ENCODE data around the gene REC114. TPM values are rescaled to one million over a fixed set of nuclear protein-coding genes. Genes with fewer than 3 reads are reported as not detected.
A peak's percentile ranks its signal among the peaks of the same experiment; 100 is the strongest.

Gene REC114
- total and polyA plus RNA-seq, 12 donors = 0.40 TPM; not detected in 11

DNA sequence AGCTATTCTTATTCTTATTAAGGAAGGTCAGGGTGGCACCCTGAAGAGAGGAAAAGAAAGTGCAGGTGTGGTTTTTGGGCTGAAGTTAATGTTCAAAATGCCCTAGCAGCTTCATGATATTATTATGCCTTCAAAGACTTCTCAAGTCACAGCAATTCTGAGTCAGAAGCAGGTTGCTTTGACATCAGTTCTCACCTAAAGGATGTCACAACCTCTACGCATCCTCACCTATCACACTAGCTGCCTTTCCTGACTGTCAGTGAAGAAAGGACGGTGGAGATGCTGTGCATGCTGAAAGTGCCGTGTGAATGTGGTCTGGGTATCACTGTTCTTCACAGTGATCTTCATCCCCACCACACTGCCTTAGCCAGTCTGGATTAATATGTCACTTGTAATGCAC lies 140.6 kb downstream of the REC114 start:
- TF ChIP-seq, protein P1, sequence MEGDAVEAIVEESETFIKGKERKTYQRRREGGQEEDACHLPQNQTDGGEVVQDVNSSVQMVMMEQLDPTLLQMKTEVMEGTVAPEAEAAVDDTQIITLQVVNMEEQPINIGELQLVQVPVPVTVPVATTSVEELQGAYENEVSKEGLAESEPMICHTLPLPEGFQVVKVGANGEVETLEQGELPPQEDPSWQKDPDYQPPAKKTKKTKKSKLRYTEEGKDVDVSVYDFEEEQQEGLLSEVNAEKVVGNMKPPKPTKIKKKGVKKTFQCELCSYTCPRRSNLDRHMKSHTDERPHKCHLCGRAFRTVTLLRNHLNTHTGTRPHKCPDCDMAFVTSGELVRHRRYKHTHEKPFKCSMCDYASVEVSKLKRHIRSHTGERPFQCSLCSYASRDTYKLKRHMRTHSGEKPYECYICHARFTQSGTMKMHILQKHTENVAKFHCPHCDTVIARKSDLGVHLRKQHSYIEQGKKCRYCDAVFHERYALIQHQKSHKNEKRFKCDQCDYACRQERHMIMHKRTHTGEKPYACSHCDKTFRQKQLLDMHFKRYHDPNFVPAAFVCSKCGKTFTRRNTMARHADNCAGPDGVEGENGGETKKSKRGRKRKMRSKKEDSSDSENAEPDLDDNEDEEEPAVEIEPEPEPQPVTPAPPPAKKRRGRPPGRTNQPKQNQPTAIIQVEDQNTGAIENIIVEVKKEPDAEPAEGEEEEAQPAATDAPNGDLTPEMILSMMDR (IDR thresholded peaks at IDR 0.05) = no peak
- no peak for TF ChIP-seq POLR2A (IDR thresholded peaks at IDR 0.05)
- WGBS, 4 donors = 94 to 97% (median 96%) methylated on average over 3 of the region's 3 CpGs
- Histone ChIP-seq H3K9me3 (replicated peaks in 1 of 3) (no peaks in the 10 kb centered on the region), H3K27ac (no peak overlapping the region), H3K27me3 (no peaks in the 10 kb centered on the region), H3K36me3 (replicated peaks in 1 of 2) (peaks cover 0 to 32% of the 10 kb centered on the region in 2 donors), H3K4me3 (no peak overlapping the region), H3K4me1 (replicated peaks in 1 of 2) (no peaks in the 10 kb centered on the region)
- intact Hi-C loops (cut with DNase I) = no loop called here
- no peak for DNase-seq

DNA sequence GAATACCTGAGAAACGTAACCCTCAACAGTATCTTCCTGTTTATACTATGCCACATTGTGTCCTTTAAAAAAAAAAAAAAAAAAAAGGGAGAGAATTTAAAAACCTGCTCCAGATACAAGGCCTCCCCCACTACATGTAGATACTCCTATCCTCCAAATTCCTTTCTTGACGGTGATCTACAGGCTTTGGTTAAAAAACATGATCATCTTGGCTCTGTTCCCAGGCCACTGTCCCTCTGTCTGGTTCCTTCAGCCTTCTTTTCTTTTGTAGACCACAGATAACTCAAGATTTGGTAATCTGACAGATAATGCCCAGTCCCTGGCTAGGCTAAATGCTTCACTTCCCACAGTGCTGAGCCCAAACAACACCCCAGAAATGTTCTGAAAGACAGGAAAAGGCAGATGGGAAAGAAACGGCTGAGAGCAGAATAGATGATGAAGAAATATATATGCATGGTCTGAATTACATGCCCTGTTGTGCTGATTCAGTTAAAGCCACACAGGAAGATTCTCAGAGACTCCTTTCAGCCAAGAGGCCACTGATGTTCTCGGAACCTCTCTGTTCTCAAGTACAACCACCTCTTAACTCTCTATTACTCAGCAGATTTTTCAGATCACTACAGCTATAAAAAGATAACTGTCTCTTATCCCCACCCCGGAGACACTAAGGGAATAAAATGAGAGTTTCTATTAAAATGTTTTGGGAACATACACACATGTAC lies 141.9 kb downstream of the REC114 start:
- peak overlapping the region in 1 of 5 donors; percentile 17 for H3K27ac ChIP-seq
- no peak for TF ChIP-seq POLR2A (IDR thresholded peaks at IDR 0.05)
- TF ChIP-seq, protein P1 (IDR thresholded peaks at IDR 0.05) = no peak
- peaks cover 0 to 36% of the 10 kb centered on the region in 2 donors for H3K36me3 ChIP-seq (replicated peaks in 1 of 2)
- whole genome bisulfite sequencing, 4 donors = 51 to 65% (median 60%) methylated on average over 5 of the region's 5 CpGs
- intact Hi-C loops (cut with DNase I) = no loop called here
- no peak overlapping the region for H3K4me3 ChIP-seq
- H3K4me1 ChIP-seq (replicated peaks in 1 of 2) = no peaks in the 10 kb centered on the region
- H3K27me3 ChIP-seq = no peaks in the 10 kb centered on the region
- peak in 5 of 7 donors; percentile 26 to 65 (median 46) for DNase-seq
- H3K9me3 ChIP-seq (replicated peaks in 1 of 3) = no peaks in the 10 kb centered on the region

DNA sequence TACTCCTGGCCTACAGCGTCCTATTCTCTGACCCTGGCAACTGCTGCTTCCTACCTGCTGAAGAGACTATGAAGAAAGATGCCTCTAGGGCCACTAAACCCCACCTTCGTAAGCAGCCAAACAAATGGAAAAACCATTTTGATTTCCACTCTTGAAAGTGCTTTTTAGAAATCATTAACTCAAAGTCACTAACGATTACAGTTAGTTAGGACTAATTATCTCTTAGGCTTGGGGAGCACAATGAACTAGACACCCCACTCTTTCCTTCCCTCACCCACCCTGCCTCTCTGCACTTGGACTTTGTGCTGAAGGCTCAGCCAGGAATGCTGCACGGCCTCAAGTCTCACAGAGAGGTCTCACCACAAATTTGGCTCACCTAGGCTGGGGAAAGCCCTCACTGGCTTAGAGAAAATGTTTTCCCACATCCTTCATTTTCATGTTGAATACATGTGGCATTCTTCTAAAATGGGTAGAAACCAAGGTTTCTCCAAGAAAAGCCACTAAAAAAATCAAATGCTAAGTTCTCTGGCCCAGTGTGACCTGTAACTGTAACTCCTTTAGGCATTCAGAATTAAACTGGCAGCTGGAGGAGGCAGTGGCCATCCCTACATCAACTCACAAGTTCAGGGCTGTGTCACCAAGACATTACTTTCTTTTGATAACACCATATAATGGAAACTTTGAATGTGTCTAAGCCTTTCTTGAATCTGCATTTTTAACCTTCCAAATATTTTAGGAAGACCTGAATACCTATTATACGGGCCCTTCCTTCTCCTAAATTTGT lies 143.1 kb downstream of the REC114 start:
- intact Hi-C loops (cut with DNase I) = no loop called here
- TF ChIP-seq, protein P1 (IDR thresholded peaks at IDR 0.05) = no peak
- no peak for TF ChIP-seq POLR2A (IDR thresholded peaks at IDR 0.05)
- WGBS, 4 donors = 89 to 95% (median 93%) methylated on average over 5 of the region's 5 CpGs
- no peak for DNase-seq
- peaks cover 0 to 36% of the 10 kb centered on the region in 2 donors for H3K36me3 ChIP-seq (replicated peaks in 1 of 2)
- H3K27me3 ChIP-seq = no peaks in the 10 kb centered on the region
- H3K27ac ChIP-seq = peak overlapping the region in 1 of 5 donors; percentile 17
- H3K4me3 ChIP-seq = no peak overlapping the region
- H3K4me1 ChIP-seq (replicated peaks in 1 of 2) = no peaks in the 10 kb centered on the region
- H3K9me3 ChIP-seq (replicated peaks in 1 of 3) = no peaks in the 10 kb centered on the region

DNA sequence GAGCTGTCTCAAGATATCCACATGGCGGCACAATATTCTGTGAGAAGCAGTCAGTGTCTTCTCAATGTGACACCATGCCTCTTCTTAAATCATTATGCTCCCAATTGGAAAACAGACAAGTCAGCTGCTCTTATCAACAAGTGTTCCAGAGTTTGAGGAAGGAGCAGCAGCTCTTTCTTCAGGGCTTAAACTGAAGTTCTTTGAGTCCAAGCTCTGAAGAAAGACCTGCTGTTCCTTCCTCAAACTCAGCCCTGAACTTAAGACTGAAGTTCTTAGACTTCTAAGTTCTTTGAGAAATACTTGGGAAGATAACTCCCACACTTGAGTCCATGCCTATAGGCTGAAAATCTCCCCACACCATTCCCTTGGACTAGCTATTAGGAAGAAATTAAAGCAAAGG lies 146.8 kb downstream of the REC114 start:
- peaks cover 0 to 12% of the 10 kb centered on the region in 2 donors for H3K4me1 ChIP-seq (replicated peaks in 1 of 2)
- DNase-seq = no peak
- H3K36me3 ChIP-seq (replicated peaks in 1 of 2) = peaks cover 0 to 29% of the 10 kb centered on the region in 2 donors
- H3K9me3 ChIP-seq (replicated peaks in 1 of 3) = no peaks in the 10 kb centered on the region
- H3K27ac ChIP-seq = no peak overlapping the region
- no peaks in the 10 kb centered on the region for H3K27me3 ChIP-seq
- TF ChIP-seq, protein P1 (IDR thresholded peaks at IDR 0.05) = no peak
- no peak for TF ChIP-seq POLR2A (IDR thresholded peaks at IDR 0.05)
- H3K4me3 ChIP-seq = no peak overlapping the region
- 98 to 100% (median 100%) methylated on average over 1 of the region's 1 CpG for WGBS, 4 donors
- intact Hi-C loops (cut with DNase I) = no loop called here

Data from adrenal gland (tissue), 12 donors.